GM18867 (cell line): ENCODE results near the gene HMCES.

Experiments used
- ATAC-seq: cut with Tn5 transposase; IDR thresholded peaks from one replicate; pipeline ENCODE4 v1.9.1; 2021; ENCODE audit warnings: mild to moderate bottlenecking, moderate library complexity; ENCODE audit not compliant: unreplicated experiment

HMCES gene

GRCh38 chr3:129304146-129304961 is 25.7 kb downstream of the HMCES start:
- no peak for ATAC-seq

GRCh38 chr3:129304962-129305222 is 26.2 kb downstream of the HMCES start:
- ATAC-seq, result no peak

GRCh38 chr3:129305592-129306091 is 27.0 kb downstream of the HMCES start:
- ATAC-seq, result no peak

GRCh38 chr3:129308636-129309035 is 30.0 kb downstream of the HMCES start:
- no peak for ATAC-seq

GRCh38 chr3:129310111-129311011 is 31.7 kb downstream of the HMCES start:
- no peak for ATAC-seq

- no peak for ATAC-seq
Measured at GRCh38 chr3:129311054-129311902, 32.6 kb downstream of the HMCES start.

- no peak for ATAC-seq
Measured at GRCh38 chr3:129312021-129312639, 33.5 kb downstream of the HMCES start.

GRCh38 chr3:129312671-129313414 is 34.2 kb downstream of the HMCES start:
- ATAC-seq, result no peak

GRCh38 chr3:129313415-129313664 is 34.7 kb downstream of the HMCES start:
- ATAC-seq, result no peak

GRCh38 chr3:129313665-129314385 is 35.2 kb downstream of the HMCES start:
- ATAC-seq, result no peak

GRCh38 chr3:129314386-129315222 is 35.9 kb downstream of the HMCES start:
- ATAC-seq, result no peak

- no peak for ATAC-seq
Measured at GRCh38 chr3:129315223-129315997, 36.7 kb downstream of the HMCES start.

- no peak for ATAC-seq
Measured at GRCh38 chr3:129315998-129316247, 37.3 kb downstream of the HMCES start.

- ATAC-seq, result no peak
Measured at GRCh38 chr3:129316248-129317013, 37.8 kb downstream of the HMCES start.

- no peak for ATAC-seq
Measured at GRCh38 chr3:129317014-129317771, 38.5 kb downstream of the HMCES start.

- no peak for ATAC-seq
Measured at GRCh38 chr3:129317848-129318247, 39.2 kb downstream of the HMCES start.

- ATAC-seq, result no peak
Measured at GRCh38 chr3:129318921-129319320, 40.3 kb downstream of the HMCES start.
